Esophagus squamous epithelium (tissue), 4 donors: ENCODE results near the gene MICAL3.

Experiments used
- POLR2A ChIP-seq, 4 donors: fragments of 450-650 bp; IDR thresholded peaks; one replicate each; pipeline ENCODE4 v1.6.1; 2017; ENCODE audit warnings: antibody characterized with exemption in 4 of 4, mild to moderate bottlenecking in 4 of 4, moderate library complexity in 3 of 4
- TF ChIP-seq, protein P1 (sequence below), 6 experiments: fragments of 450-650 bp in 4 of 6; fragments of 200-600 bp in 2 of 6; sonication (generic) in 2 of 6; IDR thresholded peaks; one replicate each; pipeline ENCODE4 v1.5.1; 2016 to 2019; ENCODE audit warnings: antibody characterized with exemption in 6 of 6, mild to moderate bottlenecking in 4 of 6, moderate library complexity in 4 of 6

DNA sequence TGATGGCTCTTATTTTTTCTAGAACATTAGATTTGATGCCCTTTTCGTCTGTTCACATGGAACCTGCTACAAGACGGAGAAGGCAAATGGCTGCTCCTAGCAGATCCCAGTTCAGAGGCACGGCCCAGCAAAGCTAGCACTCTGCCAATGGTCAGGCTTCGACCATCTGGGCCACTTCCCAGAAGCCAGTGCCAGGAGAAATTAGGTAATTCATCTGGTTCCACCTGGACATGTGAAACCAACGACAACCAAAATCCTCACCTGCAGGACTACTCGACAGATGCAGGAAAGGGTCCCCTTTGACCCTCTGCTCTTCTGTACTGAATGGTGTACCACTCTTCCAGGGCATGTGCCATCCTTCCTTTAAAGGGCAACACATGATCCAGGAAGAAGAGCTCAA, 25.4 kb downstream of the MICAL3 start:
- TF ChIP-seq, protein P1, sequence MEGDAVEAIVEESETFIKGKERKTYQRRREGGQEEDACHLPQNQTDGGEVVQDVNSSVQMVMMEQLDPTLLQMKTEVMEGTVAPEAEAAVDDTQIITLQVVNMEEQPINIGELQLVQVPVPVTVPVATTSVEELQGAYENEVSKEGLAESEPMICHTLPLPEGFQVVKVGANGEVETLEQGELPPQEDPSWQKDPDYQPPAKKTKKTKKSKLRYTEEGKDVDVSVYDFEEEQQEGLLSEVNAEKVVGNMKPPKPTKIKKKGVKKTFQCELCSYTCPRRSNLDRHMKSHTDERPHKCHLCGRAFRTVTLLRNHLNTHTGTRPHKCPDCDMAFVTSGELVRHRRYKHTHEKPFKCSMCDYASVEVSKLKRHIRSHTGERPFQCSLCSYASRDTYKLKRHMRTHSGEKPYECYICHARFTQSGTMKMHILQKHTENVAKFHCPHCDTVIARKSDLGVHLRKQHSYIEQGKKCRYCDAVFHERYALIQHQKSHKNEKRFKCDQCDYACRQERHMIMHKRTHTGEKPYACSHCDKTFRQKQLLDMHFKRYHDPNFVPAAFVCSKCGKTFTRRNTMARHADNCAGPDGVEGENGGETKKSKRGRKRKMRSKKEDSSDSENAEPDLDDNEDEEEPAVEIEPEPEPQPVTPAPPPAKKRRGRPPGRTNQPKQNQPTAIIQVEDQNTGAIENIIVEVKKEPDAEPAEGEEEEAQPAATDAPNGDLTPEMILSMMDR (IDR thresholded peaks at IDR 0.05) = no peak
- no peak for TF ChIP-seq POLR2A (IDR thresholded peaks at IDR 0.05)
